GM12878 (cell line): ENCODE measurements around the gene TRAPPC4. TPM values are rescaled to one million over a fixed set of nuclear protein-coding genes. Genes with fewer than 3 reads are reported as not detected.

Experiments used
- ATAC-seq: fragments of 200-7000 bp; cut with Tn5 transposase; 3 replicates; pipeline ENCODE4 v1.9.1; 2020; ENCODE audit warnings: mild to moderate bottlenecking, moderate library complexity
- BruUV-seq: library from RNA; stranded (reverse); fragments of 400-500 nt; replicated peaks from 2 replicates; lab custom pipeline; 2021; lab: Mats Ljungman, UMichigan
- CTCF ChIA-PET: fragments of 300-600 bp; sonication (Branson Sonifier 250); formaldehyde crosslinking; extraction: SDS; loops from one replicate; lab custom pipeline; 2021; ENCODE audit warnings: inconsistent platforms; lab: Yijun Ruan, JAX
- POLR2A ChIA-PET: fragments of 350-600 bp; formaldehyde crosslinking; extraction: SDS; loops from one replicate; lab custom pipeline; 2021; ENCODE audit warnings: inconsistent platforms; lab: Charles Lee
- RAD21 ChIA-PET: fragments of 300-600 bp; sonication (Branson Sonifier 250); formaldehyde crosslinking; loops from one replicate; lab custom pipeline; 2023; ENCODE audit warnings: antibody characterized with exemption; ENCODE audit not compliant: unreplicated experiment; lab: Charles Lee
- SMC1A ChIA-PET: fragments of 300-600 bp; sonication (Branson Sonifier 250); formaldehyde crosslinking; loops from one replicate; lab custom pipeline; 2023; ENCODE audit not compliant: unreplicated experiment, uncharacterized antibody; lab: Charles Lee
- DNase-seq: peaks from one replicate; pipeline ENCODE4 v3.0.0-alpha.2; 2011; ENCODE audit warnings: low read depth, low spot score
- FAIRE-seq: peaks from 3 replicates; lab custom pipeline; 2011; peaks lifted over from hg19 to GRCh38; lab: Jason Lieb, UNC
- H2AFZ ChIP-seq: 2 replicates; pipeline ENCODE4 v1.6.0; 2011; ENCODE audit warnings: low read depth, low read length, control low read depth; ENCODE audit not compliant: control insufficient read depth
- H3K27ac ChIP-seq: 2 replicates; pipeline ENCODE4 v1.5.1; 2011; ENCODE audit warnings: control low read depth; ENCODE audit not compliant: control insufficient read depth, insufficient read depth
- H3K27me3 ChIP-seq, 2 experiments: replicated peaks in 1 of 2; 2 replicates each; pipeline versions ENCODE4 v1.6.0 to v1.6.1; 2011; ENCODE audit warnings: low read length in 1 of 2; ENCODE audit not compliant: control insufficient read depth in 2 of 2, insufficient read depth in 2 of 2
- H3K36me3 ChIP-seq, 2 experiments: 2 replicates each; pipeline ENCODE4 v1.5.1; 2011; ENCODE audit warnings: low read length in 1 of 2; ENCODE audit not compliant: control insufficient read depth in 2 of 2, insufficient read depth in 2 of 2
- H3K4me1 ChIP-seq: 2 replicates; pipeline ENCODE4 v1.6.1; 2011; ENCODE audit warnings: mild to moderate bottlenecking, low read length, moderate library complexity, mixed read lengths; ENCODE audit not compliant: control insufficient read depth, insufficient read depth
- H3K4me2 ChIP-seq: 2 replicates; pipeline ENCODE4 v1.6.0; 2011; ENCODE audit warnings: control low read depth; ENCODE audit not compliant: control insufficient read depth, insufficient read depth
- H3K4me3 ChIP-seq: fragments of 200-600 bp; sonication (generic); 2 replicates; pipeline ENCODE4 v1.5.1; 2016
- H3K79me2 ChIP-seq: 2 replicates; pipeline ENCODE4 v1.6.0; 2011; ENCODE audit warnings: low read length; ENCODE audit not compliant: control insufficient read depth, insufficient read depth
- H3K9ac ChIP-seq: 2 replicates; pipeline ENCODE4 v1.8.0; 2011; ENCODE audit warnings: low read length, control low read depth, mixed read lengths; ENCODE audit not compliant: control insufficient read depth, insufficient read depth
- H3K9me3 ChIP-seq: replicated peaks from 3 replicates; pipeline ENCODE4 v1.5.1; 2011; ENCODE audit warnings: mild to moderate bottlenecking, low read length; ENCODE audit not compliant: control insufficient read depth, insufficient read depth
- H4K20me1 ChIP-seq: 2 replicates; pipeline ENCODE4 v1.6.0; 2011; ENCODE audit not compliant: control insufficient read depth, insufficient read depth
- ATF7 ChIP-seq: fragments of 450-650 bp; IDR thresholded peaks from 2 replicates; pipeline ENCODE4 v1.6.1; 2016; ENCODE audit warnings: low read depth, mild to moderate bottlenecking
- BHLHE40 ChIP-seq, 2 experiments: fragments of 450-650 bp in 1 of 2; IDR thresholded peaks; 2 replicates each; pipeline ENCODE4 v1.6.1; 2011 to 2017; ENCODE audit warnings: low read depth in 2 of 2, borderline replicate concordance in 1 of 2, improper control_type of control experiment in 1 of 2, low read length in 1 of 2, mild to moderate bottlenecking in 1 of 2
- CEBPB ChIP-seq, 2 experiments: fragments of 150-350 bp in 1 of 2; IDR thresholded peaks; 2 replicates each; pipeline ENCODE4 v1.6.1; 2012 to 2014; ENCODE audit warnings: low read depth in 2 of 2, low read length in 2 of 2, borderline replicate concordance in 1 of 2, inconsistent platforms in 1 of 2
- IRF4 ChIP-seq: IDR thresholded peaks from 2 replicates; pipeline ENCODE4 v1.6.1; 2011; ENCODE audit warnings: low read depth, low read length
- MEF2A ChIP-seq: IDR thresholded peaks from 2 replicates; pipeline ENCODE4 v1.6.1; 2011; ENCODE audit warnings: low read depth, mild to moderate bottlenecking, low read length, moderate library complexity; ENCODE audit not compliant: insufficient read depth
- NR2C2 ChIP-seq: IDR thresholded peaks from 2 replicates; pipeline ENCODE4 v1.6.1; 2011; ENCODE audit warnings: borderline replicate concordance, low read depth; ENCODE audit not compliant: control insufficient read depth, insufficient read length
- POLR2AphosphoS2 ChIP-seq: IDR thresholded peaks from 2 replicates; pipeline ENCODE4 v1.6.1; 2011; ENCODE audit warnings: low read depth, mild to moderate bottlenecking, low read length, improper control_type of control experiment, moderate library complexity
- POLR2AphosphoS5 ChIP-seq: IDR thresholded peaks from 2 replicates; pipeline ENCODE4 v1.6.1; 2011; ENCODE audit warnings: mild to moderate bottlenecking, low read length, inconsistent platforms
- SIN3A ChIP-seq: IDR thresholded peaks from 2 replicates; pipeline ENCODE4 v1.6.1; 2012; ENCODE audit warnings: low read depth, low read length, improper control_type of control experiment
- ZNF274 ChIP-seq: IDR thresholded peaks from one replicate; pipeline ENCODE4 v1.8.0; 2011; ENCODE audit not compliant: insufficient read length, insufficient read depth
- ZZZ3 ChIP-seq: IDR thresholded peaks from 2 replicates; pipeline ENCODE4 v1.6.1; 2011; ENCODE audit warnings: low read depth; ENCODE audit not compliant: control insufficient read depth, insufficient read length
- WGBS: methylation state at CpG from one replicate; pipeline ENCODE4 v1.1.6; 2016; ENCODE audit warnings: low lambda C conversion rate; ENCODE audit not compliant: insufficient replicate concordance, insufficient coverage; ENCODE audit errors: missing lambda C conversion rate; 5-methylcytosine and 5-hydroxymethylcytosine counted together
- in situ Hi-C: fragments of 300-500 bp; cut with MboI; formaldehyde crosslinking; loops from 9 replicates; pipeline ENCODE4 v1.14.3; 2018; ENCODE audit warnings: mixed read lengths
- intact Hi-C: fragments of 100-400 bp; cut with micrococcal nuclease; formaldehyde crosslinking; loops from one replicate; pipeline ENCODE4 v1.14.2; 2022; ENCODE audit not compliant: unreplicated experiment
- polyA plus RNA-seq, 11 experiments: library from polyadenylated mRNA; depleted of rRNA in 4 of 11; unstranded in 6 of 11; stranded (reverse) in 5 of 11; fragments of >200 nt; fragmentation: Nextera tagmentation in 4 of 11; fragmentation: Illumina TruSeq in 1 of 11; extraction: Ambion mirVana in 4 of 11; extraction: Trizol in 1 of 11; gene quantifications; 1 replicate in 1 of 11; 2 replicates in 10 of 11; pipeline versions ENCODE4 v1.2.1 to v1.2.3, GENCODE V29; 2011 to 2016; ENCODE audit warnings: inconsistent platforms in 2 of 11, missing spikeins in 2 of 11, low read depth in 1 of 11
- total RNA-seq, 4 experiments: library from RNA; depleted of rRNA in 3 of 4; stranded (reverse); fragments of >200 nt in 3 of 4; fragmentation: Illumina TruSeq in 1 of 4; extraction: Trizol in 1 of 4; gene quantifications; 2 replicates each; pipeline versions ENCODE4 v1.2.1 to v1.2.3, GENCODE V29; 2013 to 2021

Gene TRAPPC4
- total and polyA plus RNA-seq, 10 of the 15 experiments (the other 5 are each of a cell fraction or from before 2014, with no cell fraction given), result 61.6 to 231 (median 98.8) TPM

- H3K27me3 ChIP-seq, result no peaks in the 10 kb centered on the region
- no TSS peak for BruUV-seq
- H3K4me3 ChIP-seq, result no peak overlapping the region
- TF ChIP-seq POLR2AphosphoS5, result no peak
- TF ChIP-seq POLR2AphosphoS2, result no peak
- TF ChIP-seq IRF4, result no peak
- TF ChIP-seq ATF7, result no peak
- TF ChIP-seq ZZZ3, result no peak
- no peak for TF ChIP-seq ZNF274
- TF ChIP-seq NR2C2, result no peak
- TF ChIP-seq CEBPB (IDR thresholded peaks at IDR 0.05; ENCODE audit: borderline replicate concordance in 1 of 2, low read depth in 2 of 2, low read length in 2 of 2), result no peak
- TF ChIP-seq SIN3A, result no peak
- no peak for TF ChIP-seq MEF2A
- no peak for TF ChIP-seq BHLHE40 (IDR thresholded peaks at IDR 0.05; ENCODE audit: borderline replicate concordance in 1 of 2, low read depth in 2 of 2, low read length in 1 of 2)
- TF ChIP-seq, all 136 proteins: peak for 0
- CTCF ChIA-PET, result no interaction called here
- 51% methylated on average over 15 of the region's 15 CpGs for WGBS
- POLR2A ChIA-PET, result no interaction called here
- H3K9ac ChIP-seq, result no peak overlapping the region
- ATAC-seq (no peak), DNase-seq (no peak), FAIRE-seq (no peak)
- SMC1A ChIA-PET, result no interaction called here
- in situ Hi-C loops, result no loop called here
- H3K4me2 ChIP-seq, result no peak overlapping the region
- H4K20me1 ChIP-seq, result no peaks in the 10 kb centered on the region; the same call in 1 of the 2 replicates
- H3K36me3 ChIP-seq, result no peaks in the 10 kb centered on the region
- RAD21 ChIA-PET, result no interaction called here
- H3K79me2 ChIP-seq, result no peaks in the 10 kb centered on the region
- no peak overlapping the region for H2AFZ ChIP-seq
- intact Hi-C loops, result no loop called here
- no peak overlapping the region for H3K27ac ChIP-seq
- H3K4me1 ChIP-seq, result no peaks in the 10 kb centered on the region
- H3K9me3 ChIP-seq, result no peaks in the 10 kb centered on the region
Measured at GRCh38 chr11:118975771-118976709, 42.5 kb upstream of the TRAPPC4 start.
